ENCODE measurements around the gene EEF1B2.
"Not testable (repeated sequence)": the region's sequence is repeated elsewhere in the genome, so short reads cannot be mapped to it uniquely, and the experiment has no call there.

EEF1B2 gene

GRCh38 chr2:206159346-206160124, at the start of gene EEF1B2, which contains the start of gene NDUFS1:
EEF1B2 (plus strand) TSS chr2:206159895; CDS start chr2:206159980, 85 bp downstream.
NDUFS1 (minus strand) TSS chr2:206159444; CDS start chr2:206153678, 5,766 bp downstream.
- DNase-seq, result peak; percentile 98
- CTCF ChIA-PET, result no interaction called here
- Mint-ChIP-seq H3K27me3 (no peaks in the 10 kb centered on the region), H3K9me3 (no peaks in the 10 kb centered on the region), H3K4me3 (peak within 1 kb of the TSS; percentile 98), H3K36me3 (peaks cover 51% of the 10 kb centered on the region), H3K27ac (peak within 1 kb of the TSS; percentile 97), H3K4me1 (peaks cover 55% of the 10 kb centered on the region)

DNA sequence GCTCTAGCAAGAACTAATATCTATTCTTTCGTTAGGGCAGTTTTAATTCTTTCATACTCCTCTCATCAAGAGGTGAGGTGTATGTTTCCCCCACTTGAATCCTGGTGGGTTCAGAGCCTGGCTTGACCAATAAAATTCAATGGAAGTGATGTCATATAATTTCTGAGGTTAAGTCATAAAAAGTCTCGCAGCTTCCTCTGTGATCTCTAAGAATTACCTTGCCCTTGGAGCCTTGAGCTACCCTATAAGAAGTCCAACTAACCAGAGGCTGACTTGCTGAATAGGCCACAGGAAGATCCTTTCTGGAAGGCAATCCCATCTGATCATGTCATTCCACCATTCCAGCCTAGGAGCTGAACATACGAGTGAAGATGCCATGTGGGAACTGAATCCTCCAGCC, 47.6 kb upstream of the EEF1B2 start:
- H3K27ac Mint-ChIP-seq, result no peak overlapping the region
- CTCF ChIA-PET, result no interaction called here
- no peak overlapping the region for H3K4me3 Mint-ChIP-seq
- no peak for DNase-seq
- H3K4me1 Mint-ChIP-seq, result no peaks in the 10 kb centered on the region
- H3K27me3 Mint-ChIP-seq, result no peaks in the 10 kb centered on the region
- peaks cover 14% of the 10 kb centered on the region for H3K36me3 Mint-ChIP-seq
- no peaks in the 10 kb centered on the region for H3K9me3 Mint-ChIP-seq

- DNase-seq, result no peak
- H3K9me3 Mint-ChIP-seq, result no peaks in the 10 kb centered on the region
- H3K36me3 Mint-ChIP-seq, result peaks cover 14% of the 10 kb centered on the region
- no peaks in the 10 kb centered on the region for H3K4me1 Mint-ChIP-seq
- H3K27ac Mint-ChIP-seq, result no peak overlapping the region
- H3K27me3 Mint-ChIP-seq, result no peaks in the 10 kb centered on the region
- CTCF ChIA-PET, result no interaction called here
- H3K4me3 Mint-ChIP-seq, result no peak overlapping the region
These were observed 46.7 kb upstream of the EEF1B2 start for GRCh38 chr2:206112846-206113547.

DNA sequence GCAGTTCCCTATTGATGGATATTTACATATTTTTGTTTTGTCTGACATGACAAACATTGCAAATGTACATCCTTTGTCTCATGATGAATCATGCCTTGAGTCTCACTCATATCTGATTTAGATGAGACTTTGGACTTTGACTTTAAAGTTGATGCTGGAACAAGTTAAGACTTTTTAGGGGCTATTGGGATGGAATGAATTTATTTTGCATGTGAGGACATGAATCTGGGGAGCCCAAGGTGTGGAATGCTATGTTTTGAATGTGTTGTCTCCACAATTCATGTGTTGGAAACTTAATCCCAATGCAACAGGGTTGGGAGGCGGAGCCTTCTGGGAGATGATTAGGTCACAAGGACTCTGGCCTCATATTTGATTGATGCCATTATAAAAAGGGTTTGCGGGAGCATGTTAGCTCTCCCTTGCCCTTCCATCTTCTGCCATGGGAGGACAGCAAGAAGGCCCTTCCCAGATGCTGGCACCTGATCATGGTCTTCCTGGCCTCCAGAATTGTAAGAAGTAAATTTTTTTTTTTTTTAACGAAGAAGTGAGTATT, 44.6 kb upstream of the EEF1B2 start:
- DNase-seq, result no peak
- no peaks in the 10 kb centered on the region for H3K9me3 Mint-ChIP-seq
- CTCF ChIA-PET, result no interaction called here
- H3K36me3 Mint-ChIP-seq, result peaks cover 21% of the 10 kb centered on the region
- no peaks in the 10 kb centered on the region for H3K4me1 Mint-ChIP-seq
- no peak overlapping the region for H3K27ac Mint-ChIP-seq
- no peak overlapping the region for H3K4me3 Mint-ChIP-seq
- no peaks in the 10 kb centered on the region for H3K27me3 Mint-ChIP-seq

- Mint-ChIP-seq H3K9me3 (peaks cover 2% of the 10 kb centered on the region), H3K27me3 (no peaks in the 10 kb centered on the region), H3K4me3 (no peak overlapping the region), H3K27ac (no peak overlapping the region), H3K36me3 (peaks cover 31% of the 10 kb centered on the region), H3K4me1 (no peaks in the 10 kb centered on the region)
- CTCF ChIA-PET, result no interaction called here
- no peak for DNase-seq
These were observed 43.4 kb upstream of the EEF1B2 start for GRCh38 chr2:206116278-206116677.

DNA sequence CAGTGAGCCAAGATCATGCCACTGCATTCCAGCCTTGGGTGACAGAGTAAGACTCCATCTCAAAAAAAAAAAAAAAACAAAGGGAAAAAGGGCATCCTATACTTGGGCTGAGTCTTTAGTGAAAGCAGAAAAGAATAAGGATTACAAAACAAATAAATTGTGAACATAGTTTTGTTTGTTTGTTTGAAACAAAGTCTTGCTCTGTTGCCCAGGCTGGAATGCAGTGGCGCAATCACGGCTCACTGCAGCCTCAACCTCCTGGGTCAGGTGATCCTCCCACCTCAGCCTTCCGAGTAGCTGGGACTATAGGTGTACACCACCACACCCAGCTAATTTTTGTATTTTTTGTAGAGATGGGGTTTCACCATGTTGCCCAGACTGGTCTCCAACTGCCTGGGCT, 37.1 kb upstream of the EEF1B2 start:
- H3K4me1 Mint-ChIP-seq, H3K4me3 Mint-ChIP-seq, H3K27ac Mint-ChIP-seq, DNase-seq, H3K9me3 Mint-ChIP-seq, H3K27me3 Mint-ChIP-seq, CTCF ChIA-PET: not testable (repeated sequence)
- H3K36me3 Mint-ChIP-seq, result peaks cover 41% of the 10 kb centered on the region

DNA sequence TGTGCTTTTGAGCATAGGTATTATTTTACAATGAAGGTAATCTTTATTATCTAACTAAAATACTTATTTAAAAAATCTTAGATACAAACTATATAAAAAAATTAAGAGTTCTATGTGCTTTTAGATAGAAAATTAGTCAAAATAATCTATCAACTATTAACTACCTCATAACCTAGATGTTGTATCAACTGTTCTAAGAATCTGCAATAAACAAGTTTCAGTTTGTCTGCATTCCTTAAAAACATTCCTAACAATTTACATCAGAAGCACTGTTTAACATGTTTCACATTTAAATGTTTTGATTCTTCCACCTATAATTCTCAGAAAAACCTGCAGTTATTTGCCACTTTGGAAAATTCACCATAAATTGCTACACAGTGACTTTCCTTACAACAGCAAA, 33.8 kb upstream of the EEF1B2 start:
- Mint-ChIP-seq H3K4me3 (no peak overlapping the region), H3K27me3 (no peaks in the 10 kb centered on the region), H3K9me3 (no peaks in the 10 kb centered on the region), H3K4me1 (no peaks in the 10 kb centered on the region), H3K36me3 (peaks cover 39% of the 10 kb centered on the region), H3K27ac (no peak overlapping the region)
- no peak for DNase-seq
- CTCF ChIA-PET, result no interaction called here

DNA sequence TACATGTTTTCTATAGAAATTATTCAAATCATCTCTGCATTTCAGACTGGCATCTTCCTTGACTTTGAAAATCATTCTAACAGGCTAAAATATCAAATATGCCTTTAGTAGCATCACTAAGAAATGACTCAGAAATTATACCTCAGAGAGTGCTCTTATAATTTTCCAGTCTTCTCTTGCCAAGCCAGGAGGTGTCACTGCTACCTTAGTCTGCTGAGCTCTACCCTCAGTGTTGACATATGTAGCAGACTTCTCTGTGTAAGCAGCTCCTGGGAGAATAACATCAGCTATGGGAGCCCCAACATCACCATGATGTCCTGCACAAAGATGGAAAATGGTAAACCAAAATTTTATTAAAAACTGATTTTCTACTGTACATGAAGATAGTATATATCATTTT, 32.0 kb upstream of the EEF1B2 start:
- no peak overlapping the region for H3K27ac Mint-ChIP-seq
- CTCF ChIA-PET, result interaction anchor here (1.3 kb wide), 1 partner anchor 431 kb away, joined by 3 read pairs; no protein-coding TSS in a partner anchor
- H3K4me3 Mint-ChIP-seq, result no peak overlapping the region
- H3K36me3 Mint-ChIP-seq, result peaks cover 29% of the 10 kb centered on the region
- H3K27me3 Mint-ChIP-seq, result no peaks in the 10 kb centered on the region
- no peaks in the 10 kb centered on the region for H3K9me3 Mint-ChIP-seq
- H3K4me1 Mint-ChIP-seq, result no peaks in the 10 kb centered on the region
- DNase-seq, result no peak

DNA sequence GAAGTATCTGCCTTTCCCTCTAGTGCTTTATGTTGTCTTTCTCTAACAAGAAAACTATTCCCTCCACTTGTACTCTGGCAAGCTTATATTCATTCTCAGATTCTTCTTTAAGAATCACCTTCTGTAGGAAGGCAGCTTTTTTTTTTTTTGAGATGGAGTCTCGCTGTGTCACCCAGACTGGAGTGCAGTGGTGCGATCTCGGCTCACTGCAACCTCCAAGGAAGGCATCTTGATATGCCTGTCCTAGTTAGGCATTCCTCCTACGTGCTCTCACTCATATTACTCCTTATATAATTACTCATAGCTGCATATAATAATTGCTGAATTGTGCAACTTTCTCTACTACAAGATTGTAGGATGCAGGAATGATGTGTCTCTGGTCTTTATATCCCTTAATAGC, 16.2 kb upstream of the EEF1B2 start:
- no peaks in the 10 kb centered on the region for H3K4me1 Mint-ChIP-seq
- no peaks in the 10 kb centered on the region for H3K9me3 Mint-ChIP-seq
- DNase-seq, result no peak
- peaks cover 56% of the 10 kb centered on the region for H3K36me3 Mint-ChIP-seq
- CTCF ChIA-PET, result no interaction called here
- H3K27me3 Mint-ChIP-seq, result no peaks in the 10 kb centered on the region
- no peak overlapping the region for H3K27ac Mint-ChIP-seq
- H3K4me3 Mint-ChIP-seq, result no peak overlapping the region

DNA sequence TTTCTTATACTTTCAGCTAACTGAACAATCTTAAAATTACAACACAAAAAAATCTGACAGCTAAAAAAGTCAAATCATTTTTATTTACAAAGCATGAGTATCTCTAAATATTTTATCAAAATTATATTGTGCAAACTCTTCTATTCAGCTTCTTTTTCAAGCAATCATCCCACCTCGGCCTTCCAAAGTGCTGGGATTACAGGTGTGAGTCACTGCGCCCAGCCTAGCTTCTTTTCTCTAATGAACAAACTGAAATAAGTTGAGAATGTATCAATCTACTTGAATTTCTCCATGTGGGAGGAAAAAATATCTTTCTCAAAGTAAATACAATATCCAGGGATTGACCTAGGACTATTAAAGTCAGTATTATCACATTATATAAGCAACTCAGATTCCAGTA, 15.3 kb upstream of the EEF1B2 start:
- CTCF ChIA-PET, result interaction anchor here (1.3 kb wide), 1 partner anchor 14 kb away, joined by 3 read pairs; no protein-coding TSS in a partner anchor
- no peak for DNase-seq
- Mint-ChIP-seq H3K4me1 (no peaks in the 10 kb centered on the region), H3K36me3 (peaks cover 58% of the 10 kb centered on the region), H3K4me3 (no peak overlapping the region), H3K9me3 (no peaks in the 10 kb centered on the region), H3K27me3 (no peaks in the 10 kb centered on the region), H3K27ac (no peak overlapping the region)

GRCh38 chr2:206145665-206146064, 14.0 kb upstream of the EEF1B2 start:
- Mint-ChIP-seq H3K27ac (no peak overlapping the region), H3K4me1 (no peaks in the 10 kb centered on the region), H3K36me3 (peaks cover 60% of the 10 kb centered on the region), H3K27me3 (no peaks in the 10 kb centered on the region), H3K9me3 (no peaks in the 10 kb centered on the region), H3K4me3 (no peak overlapping the region)
- no peak for DNase-seq
- CTCF ChIA-PET, result no interaction called here

DNA sequence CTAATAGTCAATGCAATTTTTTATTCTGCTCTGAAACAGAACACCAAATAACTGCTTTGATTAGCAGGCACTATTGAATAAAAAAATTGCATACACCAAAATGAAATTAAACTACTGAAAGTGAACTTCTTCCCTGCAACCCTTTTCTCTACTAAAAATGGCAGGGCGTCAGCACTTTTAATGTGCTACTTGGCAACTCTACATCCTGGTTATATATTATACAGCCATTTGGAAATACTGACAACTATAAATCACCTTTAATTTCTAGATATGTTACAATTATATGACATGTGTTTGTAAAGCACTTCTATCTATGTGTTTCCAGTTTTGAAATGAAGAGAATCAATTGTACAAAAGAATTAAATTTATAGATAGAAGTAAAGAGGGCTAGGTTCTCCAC, 10.4 kb upstream of the EEF1B2 start:
- Mint-ChIP-seq H3K4me1 (peaks cover 3% of the 10 kb centered on the region), H3K27me3 (no peaks in the 10 kb centered on the region), H3K9me3 (no peaks in the 10 kb centered on the region), H3K27ac (no peak overlapping the region), H3K4me3 (no peak overlapping the region), H3K36me3 (peaks cover 48% of the 10 kb centered on the region)
- CTCF ChIA-PET, result no interaction called here
- DNase-seq, result no peak

DNA sequence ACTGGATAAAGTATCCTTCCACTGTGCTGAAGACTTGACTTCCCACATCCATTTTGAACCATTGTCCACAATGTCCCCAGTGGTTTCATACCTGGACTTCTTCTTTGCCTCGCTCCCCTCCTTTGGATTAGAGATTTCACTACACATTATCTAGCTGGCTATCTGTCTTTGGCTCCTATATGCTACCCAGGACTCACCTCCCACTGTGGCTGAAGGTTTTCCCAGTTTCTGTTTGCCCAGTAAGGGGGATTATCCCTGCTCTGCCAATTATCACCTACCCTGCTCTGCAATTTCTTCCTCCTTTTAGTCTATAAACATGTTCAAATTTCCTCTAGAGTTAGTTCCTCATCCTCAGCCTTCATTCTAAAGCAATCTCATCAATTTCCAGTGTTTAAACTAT, 9.5 kb upstream of the EEF1B2 start:
- Mint-ChIP-seq H3K27ac (no peak overlapping the region), H3K27me3 (no peaks in the 10 kb centered on the region), H3K4me1 (peaks cover 3% of the 10 kb centered on the region), H3K36me3 (peaks cover 43% of the 10 kb centered on the region), H3K9me3 (no peaks in the 10 kb centered on the region), H3K4me3 (no peak overlapping the region)
- no peak for DNase-seq
- CTCF ChIA-PET, result no interaction called here

GRCh38 chr2:206150631-206151030, 9.1 kb upstream of the EEF1B2 start:
- Mint-ChIP-seq H3K36me3 (peaks cover 38% of the 10 kb centered on the region), H3K27me3 (no peaks in the 10 kb centered on the region)

GRCh38 chr2:206154197-206154596, 5.5 kb upstream of the EEF1B2 start:
- peaks cover 23% of the 10 kb centered on the region for H3K4me1 Mint-ChIP-seq
- H3K36me3 Mint-ChIP-seq, result peaks cover 29% of the 10 kb centered on the region
- no peaks in the 10 kb centered on the region for H3K27me3 Mint-ChIP-seq
- H3K27ac Mint-ChIP-seq, result no peak overlapping the region
- no peak for DNase-seq
- no peaks in the 10 kb centered on the region for H3K9me3 Mint-ChIP-seq
- CTCF ChIA-PET, result interaction anchor here (1.2 to 1.5 kb wide), 2 partner anchors 68 to 150 kb away, joined by 3 to 8 read pairs; no protein-coding TSS in a partner anchor
- H3K4me3 Mint-ChIP-seq, result no peak overlapping the region

More at GRCh38 chr2:206150631-206151030, 9.1 kb upstream of the EEF1B2 start:
- Mint-ChIP-seq H3K9me3 (no peaks in the 10 kb centered on the region), H3K27ac (no peak overlapping the region), H3K4me3 (no peak overlapping the region), H3K4me1 (peaks cover 3% of the 10 kb centered on the region)
- CTCF ChIA-PET, result no interaction called here
- no peak for DNase-seq

Measured in activated naive CD4-positive, alpha-beta T cell treated with anti-CD3 and anti-CD28 coated beads, Interleukin-2, amount 10 ng/mL, durations not matched to agents 7 days and 5 days (primary cell).